Measurements from ENCODE around the gene GOLGB1.
"Not testable (repeated sequence)": the region's sequence is repeated elsewhere in the genome, so short reads cannot be mapped to it uniquely, and the experiment has no call there.

Gene GOLGB1

DNA sequence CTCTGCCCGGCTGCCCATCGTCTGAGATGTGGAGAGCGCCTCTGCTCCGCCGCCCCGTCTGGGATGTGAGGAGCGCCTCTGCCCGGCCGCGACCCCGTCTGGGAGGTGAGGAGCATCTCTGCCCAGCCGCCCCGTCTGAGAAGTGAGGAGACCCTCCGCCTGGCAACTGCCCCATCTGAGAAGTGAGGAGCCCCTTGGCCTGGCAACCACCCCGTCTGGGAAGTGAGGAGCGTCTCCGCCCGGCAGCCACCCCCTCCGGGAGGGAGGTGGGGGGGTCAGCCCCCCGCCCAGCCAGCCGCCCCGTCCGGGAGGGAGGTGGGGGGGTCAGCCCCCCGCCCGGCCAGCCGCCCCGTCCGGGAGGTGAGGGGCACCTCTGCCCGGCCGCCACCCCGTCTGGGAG, 60.8 kb downstream of the GOLGB1 start:
- DNase-seq = not testable (repeated sequence)

GRCh38 chr3:121681792-121682191, 67.7 kb downstream of the GOLGB1 start:
- no peak for DNase-seq

DNA sequence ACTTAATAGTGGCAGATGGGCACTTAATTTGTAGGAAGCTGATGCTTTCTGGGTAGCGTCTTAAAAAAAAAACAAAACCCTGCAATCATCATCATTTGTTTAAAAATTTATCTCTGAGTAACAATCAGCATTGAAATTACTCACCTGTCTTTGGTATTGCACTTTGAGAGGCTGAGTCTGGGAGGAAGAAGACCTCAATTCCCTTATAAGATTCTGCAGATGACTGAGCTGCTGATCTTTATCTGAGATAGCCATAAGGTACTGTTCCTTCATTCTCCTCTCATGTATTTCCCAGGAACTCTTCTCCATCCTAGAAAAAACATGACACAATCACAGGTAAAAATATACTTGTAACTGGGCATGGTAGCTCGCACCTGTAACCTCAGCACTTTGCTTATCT, 72.4 kb downstream of the GOLGB1 start:
- DNase-seq = no peak

DNA sequence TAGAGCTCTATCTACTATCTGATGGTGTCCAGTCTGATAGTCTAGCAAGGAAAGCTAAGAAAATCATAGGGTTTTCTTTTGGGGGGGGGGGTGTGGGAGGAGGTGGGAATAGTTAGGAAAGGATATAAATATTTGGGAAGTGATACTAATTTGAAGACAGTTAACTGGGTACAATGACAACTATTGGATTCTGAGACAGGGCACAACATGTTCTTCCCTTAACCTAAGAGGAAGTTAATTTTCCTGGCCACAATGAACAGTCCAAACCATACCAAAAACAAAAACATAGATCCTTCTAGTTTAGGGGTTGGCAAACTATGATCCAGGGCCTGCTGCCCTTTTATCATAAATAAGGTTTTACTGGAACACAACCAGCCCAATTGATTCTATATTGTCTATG, 78.9 kb downstream of the GOLGB1 start:
- DNase-seq = no peak

DNA sequence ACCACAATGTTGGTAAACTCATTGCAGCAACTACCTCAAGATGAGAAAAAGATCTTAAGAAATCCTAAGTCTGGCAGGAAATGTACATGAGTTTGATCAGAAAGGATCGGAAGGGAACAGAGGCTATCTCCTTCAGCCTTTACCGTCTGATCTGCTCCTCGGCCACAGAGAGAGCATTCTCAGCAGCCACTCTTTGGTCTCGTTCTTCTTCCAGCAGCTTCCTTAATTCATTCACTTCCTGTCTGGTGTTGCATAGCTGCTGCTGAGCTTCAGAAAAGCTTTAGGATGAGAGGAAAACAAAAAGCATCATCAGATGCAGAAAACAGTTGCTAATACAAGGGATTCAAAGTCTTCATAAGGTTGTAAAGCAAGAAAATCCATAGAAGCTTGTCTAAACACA, 82.2 kb downstream of the GOLGB1 start:
- no peak for DNase-seq

DNA sequence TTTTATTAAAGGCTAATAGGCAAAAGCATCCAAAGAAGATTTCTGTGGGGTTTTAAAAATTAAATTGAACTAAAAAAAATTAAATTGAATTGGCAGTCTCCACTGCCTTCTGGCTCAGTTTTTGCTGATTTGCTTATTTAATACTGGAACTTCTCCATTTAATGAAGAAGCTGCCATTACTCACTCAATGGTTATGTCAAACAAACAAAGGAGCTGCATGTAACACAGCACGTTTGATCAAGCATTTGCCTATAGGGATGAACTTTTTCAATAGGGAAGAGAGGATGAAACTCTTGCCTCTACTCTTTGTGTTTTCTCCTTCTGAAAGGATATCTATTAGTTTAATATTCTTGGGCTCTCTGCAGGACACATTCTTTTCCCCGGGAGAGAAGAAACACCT, 84.1 kb downstream of the GOLGB1 start:
- DNase-seq = no peak

DNA sequence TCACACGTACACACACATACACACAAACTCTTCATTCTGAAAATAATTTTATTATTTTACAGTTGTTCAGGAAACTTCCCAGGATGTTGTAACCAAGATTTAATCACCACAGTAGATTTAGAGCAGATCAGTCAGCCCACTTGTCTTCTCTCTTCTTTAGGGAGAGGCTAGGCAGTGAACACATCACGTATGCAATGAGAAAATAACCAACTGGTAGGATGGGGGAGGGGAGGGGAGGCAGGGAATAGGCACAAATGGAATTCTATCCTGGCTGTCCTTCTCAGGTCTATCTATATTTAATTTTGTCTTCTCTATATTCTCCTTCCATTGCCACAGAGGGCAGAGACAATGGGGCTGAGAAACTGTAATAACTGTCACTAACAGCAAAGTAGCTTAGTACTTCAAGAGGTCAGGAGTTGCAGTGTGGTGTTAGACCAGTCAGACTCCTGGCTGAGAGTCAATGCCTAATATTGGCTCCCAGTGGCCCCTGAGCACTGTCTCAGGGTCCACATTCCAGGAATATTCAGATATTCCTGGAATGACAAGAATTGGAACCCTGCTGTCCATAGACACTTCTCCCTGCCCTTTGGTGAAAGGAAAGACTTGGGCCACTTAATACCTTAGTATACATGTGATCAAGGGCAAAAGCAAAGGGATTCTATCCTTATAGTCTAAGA, 86.2 kb downstream of the GOLGB1 start:
- no peak for DNase-seq

- no peak for DNase-seq
Measured at GRCh38 chr3:121662742-121663141, 86.8 kb downstream of the GOLGB1 start.

DNA sequence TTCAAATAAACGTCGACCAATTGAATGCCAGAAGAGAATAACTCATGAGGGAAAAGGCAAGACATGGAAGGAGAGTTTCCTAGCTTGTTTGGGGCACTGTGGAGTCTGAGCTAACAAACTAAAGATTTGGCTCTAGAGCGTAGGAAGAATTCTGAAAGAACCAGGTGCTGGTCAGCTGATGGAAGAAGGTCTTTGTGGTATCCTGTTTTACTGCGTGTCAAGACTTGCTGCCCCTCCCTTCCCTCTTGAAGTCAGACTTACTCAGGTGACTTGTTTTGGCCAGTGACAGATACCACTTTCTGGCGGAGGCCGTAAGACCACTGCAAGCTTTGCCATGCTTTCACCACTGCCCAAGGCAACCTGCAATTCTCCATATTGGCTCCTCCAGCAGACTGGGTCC, 88.2 kb downstream of the GOLGB1 start:
- DNase-seq = no peak

DNA sequence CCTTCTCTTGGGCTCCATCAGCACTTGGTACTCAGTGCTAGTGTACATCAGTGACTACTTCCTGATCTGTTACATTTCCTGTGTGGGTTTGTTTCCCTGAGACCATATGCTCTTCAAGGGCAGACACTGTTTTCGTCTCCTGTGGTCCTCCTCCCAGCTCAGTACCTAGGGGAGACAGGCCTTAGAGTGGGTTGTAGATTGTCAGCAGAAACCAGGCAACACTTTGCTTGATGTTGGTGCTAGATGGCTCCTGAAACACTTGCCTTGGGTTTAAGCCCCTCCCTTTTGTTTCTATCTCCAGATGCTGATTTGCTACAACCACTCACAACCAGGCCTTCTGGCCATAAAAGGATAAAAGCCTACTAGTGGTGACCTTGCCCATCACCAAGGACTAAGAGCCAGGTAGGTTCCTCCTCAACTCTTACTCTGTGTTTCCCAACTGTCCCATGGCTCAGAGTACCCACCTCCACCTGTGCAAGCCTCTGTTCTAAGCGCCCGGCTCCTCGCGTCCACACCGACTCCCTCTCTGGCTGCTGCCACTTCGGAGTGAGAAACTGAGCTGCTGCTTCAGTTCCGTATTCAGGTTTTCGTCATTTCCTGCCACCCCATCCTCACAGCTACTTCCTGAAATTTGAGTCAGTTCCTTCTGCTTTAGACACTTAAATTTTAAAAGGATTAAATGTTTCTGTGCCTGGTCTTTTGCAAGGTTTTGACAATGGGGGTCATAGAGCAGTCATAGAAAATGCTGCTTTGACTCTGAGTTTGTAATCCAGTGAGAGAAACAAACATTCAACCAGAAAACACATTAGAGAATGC, 89.0 kb downstream of the GOLGB1 start, which contains the start of gene HCLS1:
Gene HCLS1, minus strand, starts transcription at position 548 of the 816 bp plus-strand sequence. CDS start 2,556 bp downstream, outside the sequence.
- DNase-seq = peak; percentile 81

- DNase-seq = no peak
Measured at GRCh38 chr3:121659586-121659985, 90.0 kb downstream of the GOLGB1 start.

GRCh38 chr3:121658716-121659435, 90.7 kb downstream of the GOLGB1 start:
- DNase-seq = no peak

GRCh38 chr3:121654493-121655385, 94.8 kb downstream of the GOLGB1 start:
- no peak for DNase-seq

DNA sequence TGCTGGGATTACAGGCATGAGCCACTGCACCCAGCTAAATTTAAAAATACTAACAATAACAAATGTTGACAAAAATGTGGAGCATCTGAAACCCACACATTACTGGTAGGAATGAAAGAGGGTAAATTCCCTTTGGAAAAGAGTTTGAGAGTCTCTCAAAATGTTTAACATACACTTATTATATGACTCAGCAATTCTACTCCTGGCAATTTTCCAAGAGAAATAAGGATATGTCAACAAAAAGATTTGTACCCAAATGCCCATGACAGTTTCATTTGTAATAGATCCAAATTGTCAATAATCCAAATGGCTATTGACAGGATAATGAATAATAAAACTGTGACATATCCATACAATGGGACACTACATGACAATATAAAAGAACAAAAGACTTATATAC, 97.9 kb downstream of the GOLGB1 start:
- peak; percentile 63 for DNase-seq

GRCh38 chr3:121649645-121650044, 99.9 kb downstream of the GOLGB1 start:
- no peak for DNase-seq

DNA sequence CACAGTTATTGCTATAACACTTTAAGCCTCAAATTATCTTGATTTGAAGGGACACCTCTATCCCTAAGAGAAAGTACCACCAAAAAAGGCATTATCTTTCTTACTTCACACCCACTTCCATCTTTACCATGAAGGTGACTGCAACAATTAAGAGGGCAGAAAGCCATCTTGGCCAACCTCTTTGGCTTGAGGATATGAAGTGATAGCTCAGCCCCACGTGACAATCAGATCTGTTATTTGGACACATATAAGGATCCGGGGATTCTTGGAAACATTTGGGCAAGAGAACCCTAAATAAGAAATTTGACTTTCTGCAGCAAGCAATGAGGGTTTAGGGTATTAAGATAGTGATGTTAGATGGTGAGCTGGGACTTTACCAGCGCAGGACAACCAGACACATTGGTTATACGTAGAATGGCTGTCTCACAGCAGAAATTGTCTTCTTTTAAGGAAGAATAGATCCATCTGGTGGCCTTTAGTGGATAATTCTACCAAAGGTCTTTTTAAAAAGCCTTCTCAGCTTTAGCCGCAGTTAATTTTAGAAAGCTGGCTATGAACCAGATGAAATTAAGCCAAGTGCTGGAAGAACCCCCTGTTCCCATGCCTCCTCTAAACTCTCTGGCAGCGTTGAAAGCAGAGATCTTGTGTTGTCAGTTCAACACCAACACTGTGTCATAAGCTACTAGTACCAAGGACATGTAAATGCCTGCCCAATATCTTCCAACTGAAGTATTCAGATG, 101.2 kb downstream of the GOLGB1 start:
- DNase-seq = no peak

GRCh38 chr3:121645054-121645453, 104.5 kb downstream of the GOLGB1 start:
- no peak for DNase-seq

DNA sequence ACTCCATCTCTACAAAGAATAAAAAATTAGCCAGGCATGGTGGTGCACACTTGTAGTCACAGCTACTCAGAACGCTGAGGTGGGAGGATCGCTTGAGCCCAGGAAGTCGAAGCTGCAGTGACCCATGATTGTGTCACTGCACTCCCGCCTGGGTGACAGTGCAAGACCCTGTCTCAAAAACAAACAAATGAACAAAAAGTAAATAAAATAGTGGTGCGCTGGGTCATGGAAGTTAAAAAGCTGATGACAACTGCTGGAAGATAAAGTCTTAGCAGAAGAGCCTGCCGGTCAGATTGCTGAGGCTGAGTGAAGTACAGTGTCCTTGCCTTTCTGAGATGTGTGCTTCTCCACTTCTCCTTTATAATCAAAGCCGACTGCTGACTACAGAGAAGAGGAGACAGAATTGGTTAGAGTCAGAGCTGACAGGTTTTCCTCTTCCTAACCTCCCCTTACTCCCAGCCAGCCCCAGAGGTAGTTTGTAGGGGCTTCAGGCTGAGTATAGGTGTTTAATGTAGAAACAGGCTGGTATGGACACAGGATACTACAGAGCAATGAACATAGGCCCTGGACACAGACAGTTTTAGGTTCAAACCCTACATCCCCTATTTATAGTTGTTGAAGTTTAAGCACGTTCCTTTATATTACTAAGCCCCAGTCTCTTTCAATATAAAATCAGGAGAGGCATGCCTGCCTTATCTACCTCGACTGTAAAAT, 106.8 kb downstream of the GOLGB1 start:
- DNase-seq = no peak

- DNase-seq = no peak
Measured at GRCh38 chr3:121641127-121641526, 108.4 kb downstream of the GOLGB1 start.

DNA sequence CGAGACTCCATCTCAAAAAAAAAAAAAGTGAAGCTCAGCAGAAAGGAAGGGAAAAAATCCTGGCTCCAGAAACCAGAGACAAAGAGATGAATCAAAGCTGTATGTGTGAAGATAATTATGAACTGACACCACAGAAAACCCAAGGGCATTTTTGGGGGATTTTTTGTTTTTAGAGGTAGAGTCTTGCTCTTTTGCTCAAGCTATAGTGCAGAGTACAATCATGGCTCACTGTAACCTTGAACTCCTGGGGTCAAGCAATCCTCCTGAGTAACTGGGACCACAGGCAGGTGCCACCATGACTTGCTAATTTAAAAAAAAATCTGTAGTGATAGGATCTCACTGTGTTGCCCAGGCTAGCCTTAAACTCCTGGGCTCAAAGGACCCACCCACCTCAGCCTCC, 111.6 kb downstream of the GOLGB1 start:
- no peak for DNase-seq

GRCh38 chr3:121630355-121630754, 119.2 kb downstream of the GOLGB1 start:
- no peak for DNase-seq
